ENCODE measurements around the gene DLG2. TPM values are rescaled to one million over a fixed set of nuclear protein-coding genes. Genes with fewer than 3 reads are reported as not detected.

DLG2 gene
- total and polyA plus RNA-seq, 2 of the 8 experiments (the other 6 are each of a cell fraction or from before 2014, with no cell fraction given), result 1.7 to 14.3 TPM

- TF ChIP-seq SIN3A (conservative IDR thresholded peaks at IDR 0.05 in 1 of 2, IDR thresholded peaks at IDR 0.05 in 1 of 2; ENCODE audit: low read depth in 1 of 2, low read length in 2 of 2) (no peak), CBX5 (IDR thresholded peaks at IDR 0.05; ENCODE audit: low read depth, low read length) (no peak)
Observed at GRCh38 chr11:84721561-84721961, 905.6 kb downstream of the DLG2 start (continued).
